HK-2 (cell line): ENCODE measurements around the gene CD6.
"Not testable (repeated sequence)": the region's sequence is repeated elsewhere in the genome, so short reads cannot be mapped to it uniquely, and the experiment has no call there.

Experiments used
- DNase-seq: peaks from one replicate; pipeline ENCODE4 v3.0.0-alpha.2; 2018; ENCODE audit not compliant: unreplicated experiment

CD6 gene

DNA sequence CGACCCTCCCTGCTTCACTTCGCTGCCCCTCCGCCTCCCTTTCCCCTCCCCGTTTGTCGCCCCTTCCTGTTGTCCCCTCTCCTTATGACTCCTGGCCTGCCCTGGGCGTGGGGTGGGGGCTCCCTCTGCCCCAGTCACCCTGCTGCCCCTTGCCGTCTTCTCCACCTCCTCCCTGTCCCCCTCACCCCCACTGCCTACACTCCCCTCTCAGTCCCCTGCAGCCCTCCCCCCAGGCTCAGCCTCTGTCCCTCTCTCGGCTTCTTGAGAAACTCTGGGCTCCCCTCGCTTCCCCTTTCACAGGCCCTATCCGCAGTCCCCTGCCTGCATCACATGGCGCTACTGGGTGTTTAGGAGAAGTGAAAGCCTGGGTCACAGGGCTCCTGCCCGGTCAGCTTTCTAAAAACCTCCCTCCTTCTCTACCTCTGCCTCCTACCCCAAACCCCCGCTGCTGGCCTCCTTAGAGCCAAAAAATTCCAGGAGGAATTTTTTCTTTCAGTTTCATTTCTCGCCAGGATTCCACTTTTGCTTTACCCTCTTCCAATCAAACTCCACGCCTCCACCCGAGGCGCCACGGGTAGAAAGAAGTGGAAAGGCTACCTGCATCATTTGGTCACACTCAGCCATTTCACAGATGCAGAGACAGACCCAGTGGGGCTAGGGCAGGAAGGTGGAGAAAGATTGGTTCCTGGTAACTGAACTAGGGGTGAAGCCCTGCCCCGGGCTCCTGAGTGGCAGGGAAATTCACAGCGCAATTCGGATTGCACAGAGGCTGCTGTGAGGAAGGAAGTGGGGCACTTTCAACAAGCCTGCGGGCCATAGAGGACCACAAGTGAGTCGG lies 19.4 kb upstream of the CD6 start, which contains the start of gene SLC15A3:
TSS of gene SLC15A3 (minus strand) at position 273 of the 838 bp plus-strand sequence. CDS start 625 bp downstream, outside the sequence.
- no peak for DNase-seq

DNA sequence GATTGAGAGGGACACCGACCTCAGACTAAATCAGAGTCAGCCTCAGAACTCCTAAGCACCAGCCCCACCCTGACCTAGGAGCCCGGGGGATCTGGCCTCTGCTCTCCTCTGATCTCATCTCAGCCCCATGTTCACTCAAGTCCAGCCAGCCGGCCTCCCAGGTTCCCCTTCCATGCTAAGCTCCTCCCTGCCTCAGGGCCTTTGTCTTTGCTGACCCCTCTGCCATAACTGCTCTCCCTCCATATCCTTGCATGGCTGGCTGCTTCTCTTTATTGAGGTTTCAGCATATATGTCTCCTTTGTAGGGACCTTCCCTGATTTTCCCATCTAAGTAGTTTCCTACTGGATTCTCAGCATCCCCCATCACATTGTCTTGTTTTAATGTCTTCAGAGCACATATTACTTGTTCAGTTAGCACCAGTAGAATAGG lies 18.7 kb upstream of the CD6 start:
- DNase-seq = no peak

DNA sequence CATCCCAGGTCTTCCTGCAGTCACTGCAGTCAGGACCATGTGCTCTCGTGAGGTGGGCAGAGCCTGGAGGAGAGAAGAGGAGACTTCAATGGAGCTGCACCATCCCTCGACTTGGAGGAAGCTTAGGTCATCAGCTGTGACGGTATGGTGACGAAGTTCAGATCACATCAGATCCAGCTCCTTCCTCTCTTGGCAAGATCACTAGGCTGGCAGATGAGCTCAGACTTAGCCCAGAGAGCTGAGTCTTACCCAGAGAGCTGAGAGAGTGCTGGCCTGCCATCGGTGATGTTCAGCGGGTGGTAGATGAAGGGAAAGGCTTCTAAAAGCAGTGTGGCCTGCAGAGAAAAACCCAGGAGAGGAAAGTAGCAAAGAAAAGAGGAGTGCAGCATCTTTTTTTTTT lies 17.7 kb upstream of the CD6 start:
- no peak for DNase-seq

DNA sequence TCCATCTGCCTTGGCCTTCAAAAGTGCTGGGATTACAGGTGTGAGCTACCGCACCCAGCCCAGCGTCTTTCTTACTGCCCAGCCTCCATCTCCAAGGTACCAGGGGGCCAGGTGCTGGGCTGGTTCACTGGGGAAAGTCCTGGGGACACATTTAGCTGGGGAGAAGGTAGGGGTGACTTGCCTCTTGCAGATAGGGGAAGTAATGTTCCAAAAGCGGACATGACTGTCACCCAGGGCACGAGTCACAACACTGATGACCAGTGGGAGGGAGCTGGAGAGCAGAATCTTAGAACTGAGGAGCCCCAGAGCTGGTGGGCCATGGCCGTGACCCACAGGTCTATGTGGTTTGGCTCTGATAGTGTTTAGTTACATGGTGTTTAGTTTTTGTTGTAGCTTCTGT lies 17.1 kb upstream of the CD6 start:
- no peak for DNase-seq

DNA sequence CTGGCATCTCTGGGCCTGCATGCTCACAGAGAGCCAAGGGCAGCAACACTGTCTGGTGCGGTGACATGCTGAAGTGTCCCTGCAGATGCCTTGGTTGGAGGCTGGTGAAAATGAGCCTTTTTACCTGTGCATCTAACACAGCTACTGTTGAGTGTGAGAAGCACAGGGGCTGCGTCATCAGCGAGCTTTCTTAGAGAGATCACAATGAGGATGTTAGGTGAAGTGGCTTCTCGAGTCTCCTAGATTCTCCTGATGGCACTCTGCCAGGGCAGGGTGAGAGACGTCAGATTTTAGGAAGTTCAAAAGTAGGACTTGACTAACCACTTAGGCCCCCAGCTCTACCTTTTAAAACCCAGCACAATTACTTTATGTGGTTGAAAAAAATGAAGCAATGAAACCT lies 15.9 kb upstream of the CD6 start:
- DNase-seq = no peak

DNA sequence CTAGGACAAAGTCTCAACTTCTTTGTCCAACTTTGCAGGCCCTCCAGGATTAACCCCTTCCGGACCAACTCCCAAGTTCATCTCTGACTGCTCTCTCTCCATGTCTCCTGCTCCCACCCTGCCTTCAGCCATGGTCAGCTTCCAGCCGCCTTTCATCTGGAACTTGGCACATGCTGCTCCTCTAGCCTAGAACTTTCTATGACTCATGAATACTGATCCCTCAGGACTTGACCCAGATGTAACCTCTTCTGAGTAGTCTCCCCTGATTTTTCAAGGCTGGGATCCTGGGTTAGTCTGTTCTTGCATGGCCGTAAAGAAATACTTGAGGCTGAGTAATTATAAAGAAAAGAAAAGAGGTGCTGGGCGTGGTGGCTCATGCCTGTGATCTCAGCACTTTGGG lies 14.3 kb upstream of the CD6 start:
- DNase-seq = no peak

DNA sequence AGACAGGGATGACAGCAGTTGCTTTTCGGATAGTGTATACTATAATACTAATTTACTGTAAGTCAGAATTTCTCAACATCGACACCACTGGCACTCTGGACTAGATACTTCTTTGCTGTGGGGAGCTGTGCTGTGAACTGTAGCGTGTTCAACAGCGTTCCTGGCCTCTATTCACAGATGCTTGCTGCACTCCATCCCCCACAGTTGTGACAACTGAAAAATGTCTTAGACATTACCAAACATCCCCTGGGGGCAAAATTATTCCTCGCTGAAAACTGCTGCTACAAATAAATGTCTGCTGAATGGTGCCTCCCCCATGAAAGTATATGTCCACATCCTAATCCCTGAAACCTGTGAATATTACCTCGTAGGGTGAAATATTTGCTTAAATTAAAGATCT lies 12.0 kb upstream of the CD6 start:
- no peak for DNase-seq

DNA sequence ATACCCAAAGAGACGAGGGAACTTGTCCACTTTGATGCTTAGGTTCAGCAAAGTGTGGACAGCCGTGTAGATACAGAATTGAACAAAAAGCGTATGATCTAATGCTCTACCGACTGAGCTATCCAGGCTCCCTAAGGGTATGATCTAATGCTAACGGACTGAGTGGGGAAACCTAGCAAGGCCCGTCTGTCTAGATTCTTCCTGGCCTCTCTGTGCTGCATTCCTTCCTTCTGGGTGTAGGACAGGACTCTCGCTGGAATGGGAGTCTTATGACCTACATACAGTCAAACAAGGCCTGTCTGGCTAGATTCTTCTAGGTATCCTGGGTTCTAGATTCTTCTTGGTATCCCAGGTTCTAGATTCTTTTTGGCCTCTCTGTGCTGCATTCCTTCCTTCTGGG lies 11.1 kb upstream of the CD6 start:
- DNase-seq = no peak

DNA sequence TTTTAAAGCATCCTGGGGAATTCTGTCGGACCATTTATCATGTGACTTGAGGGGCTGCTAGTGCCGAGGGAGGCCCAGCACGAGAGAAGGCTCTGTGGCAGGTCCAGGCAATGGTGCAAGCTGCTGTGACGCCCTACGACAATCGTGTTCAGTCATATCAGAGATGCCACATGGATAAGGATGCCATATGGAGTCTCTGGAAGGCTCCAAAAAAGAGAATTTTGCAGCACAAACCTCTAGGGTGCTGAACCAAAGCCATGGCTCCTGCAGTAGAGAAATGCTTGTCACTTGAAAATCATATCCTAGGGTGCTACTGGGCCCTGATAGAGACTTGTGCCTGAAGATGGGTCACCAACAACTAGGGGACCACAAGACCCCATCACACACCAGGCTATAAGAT lies 6.7 kb upstream of the CD6 start:
- no peak for DNase-seq

DNA sequence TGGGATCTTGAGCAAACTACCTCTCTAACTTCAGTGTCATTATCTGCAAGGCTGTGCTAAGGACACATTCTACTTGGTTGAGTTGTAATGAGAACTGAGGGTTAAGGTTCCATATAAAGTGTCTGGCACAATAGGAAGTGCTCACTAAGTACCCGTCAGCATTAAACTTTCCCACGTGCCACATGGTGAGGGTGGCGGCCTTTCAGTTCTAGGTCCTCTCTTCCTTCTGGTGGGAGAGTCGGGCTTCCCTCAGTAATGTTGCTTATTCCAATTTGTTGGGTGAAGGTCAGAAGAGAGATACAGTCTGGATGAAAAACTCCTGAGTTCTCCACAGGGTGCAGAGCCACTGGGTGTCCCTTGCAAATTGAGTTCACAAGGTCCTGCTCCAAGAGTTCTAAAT lies 4.6 kb upstream of the CD6 start:
- DNase-seq = no peak

DNA sequence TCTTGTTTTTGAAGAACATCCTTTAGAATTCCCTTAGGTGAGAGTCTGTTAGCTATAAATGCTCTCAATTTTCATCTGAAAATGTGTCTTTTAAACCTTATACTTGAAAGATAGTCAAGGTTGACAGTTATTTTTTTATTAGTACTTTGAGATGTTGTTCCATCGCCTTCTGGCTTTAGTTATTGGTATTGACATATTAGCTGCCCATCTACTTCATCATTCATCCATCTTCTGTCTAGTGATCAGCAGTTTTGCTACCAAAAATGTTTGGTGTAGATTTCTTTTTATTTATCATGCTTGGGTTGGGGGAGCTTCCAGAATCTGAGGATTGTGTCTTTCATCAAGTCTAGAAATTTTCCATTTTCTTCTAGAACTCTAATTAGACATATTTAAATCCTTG lies 3.3 kb upstream of the CD6 start:
- DNase-seq = no peak

DNA sequence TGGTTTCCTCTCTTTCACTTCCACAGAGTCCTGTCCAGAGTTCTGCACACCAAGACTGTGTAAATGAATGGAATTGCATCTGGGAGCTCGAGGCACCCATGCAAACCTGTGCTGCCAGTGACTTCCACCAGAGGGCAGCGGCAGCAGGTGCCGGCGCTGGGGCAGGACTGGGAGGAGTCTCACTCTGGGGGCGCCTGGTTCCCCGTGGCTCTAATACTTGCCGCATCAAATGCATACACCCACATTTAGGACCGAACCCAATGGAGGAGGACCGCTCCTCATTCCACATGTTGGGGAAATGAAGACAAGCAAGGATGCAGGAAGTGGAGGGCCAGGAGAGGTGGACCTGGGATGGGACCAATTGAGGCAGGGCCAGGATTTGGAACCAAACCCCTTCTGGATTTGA lies 1.1 kb upstream of the CD6 start:
- DNase-seq = peak; percentile 27

DNA sequence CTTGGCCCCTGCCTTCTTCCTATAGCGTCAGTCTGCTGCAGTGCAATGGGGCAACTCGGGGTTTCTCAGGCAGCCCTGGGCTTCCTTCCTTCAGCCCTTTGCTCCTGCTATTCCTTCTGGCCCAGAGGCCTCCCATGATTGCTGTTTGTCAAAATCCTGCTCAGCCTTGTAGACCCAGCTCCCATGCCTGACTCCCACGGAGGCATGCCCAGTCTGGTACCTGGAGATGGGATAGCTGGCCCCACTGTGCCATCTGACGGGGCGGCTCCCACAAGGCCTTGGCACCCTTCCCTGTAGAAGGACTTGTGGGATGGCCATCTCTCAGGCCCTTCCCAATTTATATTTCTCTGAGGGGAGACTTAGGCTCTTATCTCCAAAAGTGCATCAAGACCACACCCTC lies 590 bp upstream of the CD6 start:
- no peak for DNase-seq

DNA sequence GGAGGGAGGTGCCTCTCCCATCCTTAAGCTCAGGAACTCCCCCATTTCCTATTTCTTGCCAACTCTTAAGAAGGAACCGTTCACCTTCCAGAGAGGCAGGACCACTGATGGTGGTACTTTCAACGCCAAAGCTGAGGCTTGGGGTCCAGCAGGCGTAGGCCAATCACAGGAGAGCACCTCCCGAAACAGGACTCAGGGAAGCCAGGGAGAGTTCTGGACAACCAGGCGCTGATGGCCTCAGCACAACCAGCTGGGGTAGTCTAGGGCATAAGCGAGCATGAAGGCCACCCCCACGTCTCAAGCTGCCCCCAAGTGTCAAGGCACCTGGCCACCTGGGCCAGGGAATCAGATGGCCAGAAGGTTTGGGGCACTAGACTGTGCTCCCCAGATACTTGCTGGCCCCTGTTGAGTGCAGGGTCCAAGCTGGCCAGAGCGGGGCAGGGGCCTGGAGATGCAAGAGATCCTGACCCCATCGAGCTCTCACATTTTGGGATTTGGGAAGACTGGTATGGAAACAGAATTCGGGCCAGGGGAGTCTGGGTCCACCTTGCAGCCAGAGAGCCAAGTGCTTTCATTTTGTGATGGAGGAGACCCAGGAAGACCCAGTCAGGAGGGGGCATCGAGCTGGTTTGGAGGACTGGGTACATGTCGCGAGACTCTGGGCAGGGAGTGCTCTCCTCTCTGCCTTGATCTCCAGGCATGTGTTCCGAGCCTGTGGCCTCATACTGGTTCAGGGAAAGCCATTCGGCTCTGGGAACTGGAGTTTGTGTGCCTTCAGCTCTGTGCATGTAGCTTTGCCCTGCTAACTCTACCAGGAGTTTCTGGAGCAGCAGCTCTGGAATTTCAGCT lies 926 bp downstream of the CD6 start:
- DNase-seq = no peak

DNA sequence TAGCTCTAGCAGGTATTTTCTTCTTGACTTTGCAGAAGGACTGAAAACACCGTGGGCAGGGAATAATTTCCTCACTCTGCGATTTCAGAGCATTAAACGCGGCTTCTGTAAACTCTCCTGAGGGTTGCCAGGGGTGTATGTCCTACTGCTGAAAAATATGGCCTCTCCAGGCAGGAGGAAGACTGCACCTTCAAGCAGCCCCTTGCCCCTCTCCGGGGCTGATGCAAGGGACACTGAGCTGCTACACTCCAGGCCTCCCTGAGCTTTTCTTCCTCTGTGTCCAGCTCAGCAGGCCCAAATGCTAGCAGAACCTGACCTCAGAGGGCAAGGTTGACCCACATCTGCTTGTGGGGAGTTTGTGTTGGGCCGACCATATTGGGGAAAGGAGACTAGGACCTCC lies 2.2 kb downstream of the CD6 start:
- DNase-seq = no peak

DNA sequence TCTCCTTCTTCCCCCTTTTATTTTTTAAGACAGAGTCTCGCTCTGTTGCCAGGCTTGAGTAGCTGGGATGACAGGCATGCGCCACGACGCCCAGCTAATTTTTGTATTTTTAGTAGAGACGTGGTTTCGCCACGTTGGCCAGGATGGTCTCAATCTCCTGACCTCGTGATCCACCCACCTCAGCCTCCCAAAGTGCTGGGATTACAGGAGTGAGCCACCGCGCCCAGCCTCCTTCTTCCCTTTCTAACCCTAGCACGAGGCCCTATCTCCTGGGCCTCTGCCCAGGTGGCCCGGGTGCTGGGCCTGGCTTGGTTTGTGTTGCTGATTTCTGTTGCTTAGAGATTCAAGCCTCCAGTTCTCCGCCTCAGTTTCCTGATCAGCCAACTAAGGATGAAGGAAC lies 2.8 kb downstream of the CD6 start:
- not testable (repeated sequence) for DNase-seq

DNA sequence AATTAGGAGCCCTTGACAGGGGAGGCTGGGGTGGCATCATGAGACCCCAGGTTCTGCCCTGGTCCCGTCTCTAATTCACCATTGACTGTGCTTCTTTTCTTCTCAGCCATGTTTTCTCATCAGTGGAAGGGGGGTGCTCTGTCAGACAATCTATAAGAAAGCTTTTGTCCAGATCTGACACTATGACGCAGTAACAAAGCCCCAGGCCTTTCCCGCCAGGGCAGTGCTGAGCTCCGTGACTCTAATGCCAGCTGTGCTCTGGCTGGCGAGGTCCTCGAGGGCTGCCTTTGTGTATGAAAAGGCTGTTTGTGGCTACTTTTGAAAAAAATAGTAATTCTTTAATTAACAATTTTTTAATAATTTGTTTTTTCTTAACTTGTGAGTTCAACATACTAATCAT lies 3.2 kb downstream of the CD6 start:
- DNase-seq = no peak

DNA sequence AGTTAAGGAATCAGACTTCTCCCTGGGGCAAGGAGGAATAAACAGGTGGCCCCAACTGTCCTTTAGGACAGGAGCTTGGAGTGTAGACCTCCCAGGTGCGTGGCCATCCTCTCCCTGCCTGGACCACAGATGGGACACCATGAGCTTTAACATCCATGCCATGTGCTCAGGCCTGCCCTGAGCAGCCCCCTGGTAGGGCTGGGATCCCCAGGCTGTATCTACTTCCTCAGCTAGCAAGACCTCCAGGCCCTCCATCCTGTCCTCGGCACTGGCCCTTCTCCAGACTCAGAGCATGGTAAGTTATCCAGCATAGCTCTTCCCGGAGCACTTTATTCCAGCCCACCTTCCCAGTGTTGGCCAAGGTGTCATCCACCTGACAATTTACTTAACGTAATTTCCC lies 5.7 kb downstream of the CD6 start:
- DNase-seq = no peak

DNA sequence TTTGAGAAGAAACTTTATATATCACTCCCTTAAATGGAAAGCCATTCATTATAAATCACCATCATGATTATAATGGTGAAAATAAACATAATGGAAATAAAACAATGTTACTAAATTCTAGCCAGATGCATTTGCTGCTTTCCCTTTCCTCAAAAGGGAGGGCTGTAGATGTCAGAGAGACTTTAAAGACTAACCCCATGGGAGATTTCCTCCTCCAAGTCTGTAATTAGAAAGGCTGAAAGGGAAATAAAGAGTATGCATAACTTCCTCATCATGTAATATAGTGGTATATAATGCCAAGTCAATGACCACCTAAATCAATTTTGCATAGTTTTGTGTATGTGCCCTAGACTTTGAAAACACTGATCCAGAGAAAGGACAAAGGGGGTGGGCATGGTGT lies 6.4 kb downstream of the CD6 start:
- DNase-seq = no peak

DNA sequence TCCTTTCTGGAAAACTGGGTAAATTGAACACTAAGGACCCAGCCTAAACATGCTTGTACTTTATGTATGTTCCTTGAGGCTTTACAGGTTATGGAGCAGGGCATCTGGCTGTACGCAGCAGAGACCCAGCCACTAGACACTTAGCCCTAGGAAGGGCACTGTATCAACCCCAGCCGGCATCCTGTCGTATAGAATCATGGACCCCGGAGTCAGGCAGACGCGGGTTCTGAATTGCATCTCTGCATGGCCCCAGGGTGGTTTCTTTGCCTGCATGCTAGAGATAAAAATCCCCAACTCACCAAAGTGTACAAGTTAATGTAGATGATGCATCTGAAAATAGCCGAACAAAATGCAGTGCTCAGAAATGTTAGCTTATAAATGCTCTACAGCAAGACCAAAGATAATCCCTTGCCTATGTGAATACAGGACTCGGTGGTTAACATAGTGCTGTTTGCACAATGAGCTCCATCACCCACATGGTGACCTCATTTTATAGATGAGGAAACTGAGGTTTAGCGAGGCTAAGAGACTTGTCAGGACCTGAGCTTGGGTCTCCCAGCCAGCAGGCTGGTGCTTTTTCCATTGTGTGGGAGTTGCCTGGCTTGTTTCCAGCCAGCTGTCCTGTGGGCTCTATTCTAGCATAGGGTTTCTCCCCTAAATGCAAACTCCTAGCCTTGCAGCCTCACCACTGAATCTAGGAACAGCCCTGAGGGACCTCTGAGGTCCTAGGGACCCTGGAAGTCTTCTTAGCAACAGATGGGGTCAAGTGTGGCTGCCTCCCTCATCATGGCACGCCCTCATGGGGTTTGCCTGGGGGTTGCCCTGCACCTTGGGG lies 7.3 kb downstream of the CD6 start:
- no peak for DNase-seq

DNA sequence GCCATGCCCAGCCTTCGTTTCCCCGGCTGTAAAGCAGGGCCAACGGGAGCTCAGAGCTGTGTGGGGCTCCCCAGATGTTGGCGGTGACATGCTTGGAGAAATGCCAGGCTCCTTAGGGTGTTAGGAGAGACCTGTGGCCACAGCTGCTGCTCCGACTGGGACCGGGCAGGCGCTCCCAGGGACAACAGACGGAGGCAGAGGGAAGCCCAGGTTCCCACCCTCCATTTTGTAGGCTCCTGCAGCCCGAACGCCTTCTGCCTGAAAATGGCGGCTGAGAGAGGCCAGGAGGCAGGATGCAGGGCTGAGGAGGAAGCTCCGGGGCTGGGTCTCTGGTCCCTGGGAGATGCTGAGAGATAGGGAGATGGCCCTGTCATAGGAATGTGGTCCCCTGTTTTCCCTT lies 10.0 kb downstream of the CD6 start:
- DNase-seq = no peak

DNA sequence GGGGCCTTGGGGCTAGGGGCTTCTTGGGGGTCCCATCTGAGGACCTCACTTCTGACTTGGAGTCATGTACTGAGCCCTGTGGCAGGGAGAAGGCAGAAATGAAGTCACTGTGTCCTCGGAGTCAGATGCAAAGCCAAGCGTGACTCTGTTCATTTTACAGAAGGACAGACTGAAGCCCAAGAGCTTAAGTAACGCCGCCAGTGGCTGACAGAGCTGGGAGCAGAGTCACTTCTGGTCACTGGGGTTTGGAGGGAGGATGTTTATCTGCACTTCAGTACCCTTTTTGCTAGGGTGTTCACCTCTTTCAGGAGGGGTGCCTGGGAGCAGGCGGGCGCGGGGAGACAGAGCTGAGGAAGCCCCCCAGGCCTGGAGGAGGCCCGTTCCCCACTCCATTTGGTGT lies 10.7 kb downstream of the CD6 start:
- no peak for DNase-seq
